Psoas muscle (tissue), 8 donors: Measurements from ENCODE around the gene PCED1B. TPM values are rescaled to one million over a fixed set of nuclear protein-coding genes. Genes with fewer than 3 reads are reported as not detected.

Experiments
- ATAC-seq, 4 donors: fragments of 200-7000 bp; cut with Tn5 transposase; one replicate each; pipeline ENCODE4 v1.9.1; 2020; ENCODE audit warnings: moderate library complexity in 3 of 4, mild to moderate bottlenecking in 2 of 4
- DNase-seq, 2 donors: peaks; one replicate each; pipeline ENCODE4 v3.0.0-alpha.2; 2020
- H3K27ac ChIP-seq: fragments of 200-600 bp; one replicate; pipeline ENCODE4 v1.8.0; 2022
- H3K27me3 ChIP-seq, 3 donors: fragments of 200-600 bp in 1 of 3; one replicate each; pipeline versions ENCODE4 v1.6.1 to v1.8.0; 2013 to 2022; ENCODE audit warnings: low read length in 2 of 3, mild to moderate bottlenecking in 2 of 3, moderate library complexity in 1 of 3; ENCODE audit not compliant: insufficient read depth in 3 of 3
- H3K36me3 ChIP-seq, 2 donors: fragments of 200-600 bp in 1 of 2; one replicate each; pipeline versions ENCODE4 v1.6.1 to v1.8.0; 2013 to 2022; ENCODE audit warnings: low read depth in 1 of 2, mild to moderate bottlenecking in 1 of 2, moderate library complexity in 1 of 2; ENCODE audit not compliant: insufficient read depth in 1 of 2
- H3K4me1 ChIP-seq: fragments of 200-600 bp; one replicate; pipeline ENCODE4 v1.8.0; 2022
- H3K4me3 ChIP-seq: fragments of 200-600 bp; one replicate; pipeline ENCODE4 v1.8.0; 2022; ENCODE audit warnings: mild to moderate bottlenecking
- H3K9me3 ChIP-seq: fragments of 200-600 bp; one replicate; pipeline ENCODE4 v1.8.0; 2022
- CTCF ChIP-seq: fragments of 200-600 bp; IDR thresholded peaks from one replicate; pipeline ENCODE4 v1.8.0; 2022; ENCODE audit warnings: antibody characterized with exemption
- WGBS, 3 donors: extraction: QIAGEN DNeasy Blood & Tissue Kit; methylation state at CpG; one replicate each; pipeline versions ENCODE4 v1.1.6 to v1.1.7; 2013; 5-methylcytosine and 5-hydroxymethylcytosine counted together
- intact Hi-C, 2 donors: fragments of 100-400 bp; cut with DNase I; formaldehyde crosslinking; loops; one replicate each; pipeline versions ENCODE4 v1.11.0 to v1.14.2; 2022
- polyA plus RNA-seq, 3 donors: library from polyadenylated mRNA; stranded (reverse); fragments of 200-250 nt; gene quantifications; one replicate each; pipeline ENCODE4 v1.2.3, GENCODE V29; 2013
- total RNA-seq, 4 donors: library from RNA; stranded (reverse); fragmentation: NEBNext Ultra II Directional in 2 of 4; extraction: Animal tissue kit (Norgen Biotek cat#: 25700) in 2 of 4; gene quantifications; one replicate each; pipeline versions ENCODE4 v1.2.1 to v1.2.4, GENCODE V29; 2021 to 2023
- donor health status: healthy with polysubstance abuse.
- donor health status: DM: no; HTN: no; CAD: no; lungs with moderate emphysema.
- donor health status: Bipolar disorder and iron deficiency.
- donor health status: healthy.
- donor health status: DM: yes; HTN: yes; CAD: no.
- donor health status: DM: no; HTN: no; CAD: no.
- donor health status: DM: no; HTN: no; CAD: no.
- donor health status: DM: yes; HTN: yes; CAD: no.

The PCED1B gene
- total and polyA plus RNA-seq, 7 donors: 0.18 to 1.2 (median 0.38) TPM

GRCh38 chr12:47065546-47065945 is 13.9 kb upstream of the PCED1B start:
- no peak for TF ChIP-seq CTCF
- no peak for ATAC-seq
- H3K36me3 ChIP-seq: no peaks in the 10 kb centered on the region
- no peaks in the 10 kb centered on the region for H3K9me3 ChIP-seq
- no peaks in the 10 kb centered on the region for H3K27me3 ChIP-seq
- H3K4me1 ChIP-seq: no peaks in the 10 kb centered on the region
- DNase-seq: no peak
- intact Hi-C loops: no loop called here
- 68 to 82% (median 73%) methylated on average over 1 of the region's 1 CpG for WGBS, 3 donors
- no peak overlapping the region for H3K27ac ChIP-seq
- no peak overlapping the region for H3K4me3 ChIP-seq

DNA sequence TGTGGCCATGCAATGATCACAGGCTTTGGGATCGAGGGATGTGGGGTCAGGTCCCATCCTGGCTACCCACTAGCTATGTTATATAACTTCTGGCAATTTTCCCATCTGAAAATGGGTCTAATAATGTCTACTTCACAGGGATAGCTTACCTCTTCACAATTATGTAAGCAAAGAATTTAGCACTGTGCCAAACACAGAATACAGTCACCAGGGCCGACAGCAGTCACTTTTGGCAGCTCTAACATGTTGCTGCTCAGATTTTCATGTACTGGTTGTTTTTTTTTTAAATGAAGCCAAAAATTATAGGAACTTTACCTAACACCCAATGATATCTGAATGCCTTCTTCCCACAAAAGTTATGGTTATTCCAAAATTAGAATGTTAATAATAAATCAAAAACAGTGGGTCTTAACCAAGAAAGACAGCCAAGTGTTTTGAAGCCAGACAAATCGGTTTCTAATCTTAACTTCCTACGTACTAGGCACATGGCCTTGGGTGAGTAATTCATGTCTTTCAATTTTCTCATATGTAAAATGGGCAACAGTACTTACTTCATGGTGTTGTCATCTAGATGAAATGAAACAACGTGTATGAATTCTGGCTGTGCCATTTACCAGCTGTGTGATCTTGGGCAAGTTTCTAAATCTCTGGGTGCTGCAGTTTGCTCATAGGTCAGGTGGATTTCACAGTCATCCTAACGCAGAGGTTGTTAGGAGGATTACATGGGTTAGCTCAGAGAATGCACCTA is 13.0 kb upstream of the PCED1B start:
- Histone ChIP-seq H3K4me1 (no peaks in the 10 kb centered on the region), H3K36me3 (no peaks in the 10 kb centered on the region), H3K27me3 (no peaks in the 10 kb centered on the region), H3K9me3 (no peaks in the 10 kb centered on the region), H3K27ac (no peak overlapping the region), H3K4me3 (no peak overlapping the region)
- no peak for ATAC-seq
- WGBS, 3 donors: 40 to 50% (median 41%) methylated on average over 6 of the region's 6 CpGs
- TF ChIP-seq CTCF: no peak
- intact Hi-C loops: no loop called here
- no peak for DNase-seq

DNA sequence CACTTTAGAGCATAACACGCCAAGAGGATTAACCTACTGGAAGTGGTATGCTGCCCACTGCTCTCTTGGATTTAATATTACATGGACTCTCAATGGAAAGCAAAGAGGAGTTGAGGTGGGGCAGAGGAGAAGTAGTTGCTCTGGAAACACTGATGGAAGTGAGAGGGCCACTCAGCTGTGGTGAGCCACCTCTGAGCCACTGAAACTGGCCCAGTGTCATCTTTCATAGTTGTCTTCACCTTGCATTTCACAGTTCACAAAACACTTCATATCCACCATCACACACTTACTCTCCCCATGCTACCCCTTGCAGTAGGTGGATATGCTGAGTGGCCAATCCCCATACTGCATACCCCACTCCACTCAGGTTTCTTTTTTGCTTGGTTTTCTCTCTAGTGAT is 12.2 kb upstream of the PCED1B start:
- ATAC-seq: no peak
- Histone ChIP-seq H3K27me3 (no peaks in the 10 kb centered on the region), H3K4me1 (no peaks in the 10 kb centered on the region), H3K4me3 (no peak overlapping the region), H3K9me3 (no peaks in the 10 kb centered on the region), H3K27ac (no peak overlapping the region), H3K36me3 (no peaks in the 10 kb centered on the region)
- DNase-seq: no peak
- 94 to 97% (median 96%) methylated on average over 1 of the region's 1 CpG for WGBS, 3 donors
- intact Hi-C loops: no loop called here
- TF ChIP-seq CTCF: no peak

DNA sequence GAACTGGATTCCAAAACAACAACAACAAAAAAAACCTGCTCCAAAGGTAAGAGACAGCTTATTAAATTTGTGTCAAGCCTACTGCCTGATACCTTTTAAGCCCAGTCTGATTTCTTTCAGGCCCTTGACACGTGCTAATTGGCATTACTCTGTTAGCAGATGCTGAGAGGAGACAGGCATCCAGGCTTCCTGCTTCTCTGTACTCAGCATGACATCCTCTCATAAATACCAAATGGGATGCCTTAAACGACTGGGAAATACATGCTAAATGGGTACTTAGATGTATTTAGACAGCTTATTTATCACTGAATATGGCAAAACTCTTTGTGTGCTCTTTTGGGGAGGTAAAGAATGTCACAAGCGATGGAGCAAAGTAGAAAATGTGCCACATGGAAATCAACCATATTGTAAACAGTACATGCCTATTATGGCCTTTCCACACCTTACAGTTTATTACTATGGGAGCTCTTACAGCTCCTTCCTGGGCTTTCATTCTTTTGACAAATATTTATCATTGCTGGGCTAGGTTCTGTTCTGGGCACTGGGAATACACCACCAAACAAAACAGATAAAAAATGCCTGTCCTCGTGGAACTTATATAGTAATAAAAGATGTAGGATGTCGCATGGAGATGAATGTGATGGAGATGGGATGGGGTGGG is 11.5 kb upstream of the PCED1B start:
- WGBS, 3 donors: 54 to 57% (median 57%) methylated on average over 5 of the region's 5 CpGs
- Histone ChIP-seq H3K36me3 (no peaks in the 10 kb centered on the region), H3K4me1 (no peaks in the 10 kb centered on the region), H3K27me3 (no peaks in the 10 kb centered on the region), H3K9me3 (no peaks in the 10 kb centered on the region), H3K27ac (no peak overlapping the region), H3K4me3 (no peak overlapping the region)
- DNase-seq (no peak), ATAC-seq (no peak)
- no peak for TF ChIP-seq CTCF
- intact Hi-C loops: no loop called here
